Renal cortical epithelial cell (primary cell): ENCODE data around the gene SOD3. TPM values are rescaled to one million over a fixed set of nuclear protein-coding genes. Genes with fewer than 3 reads are reported as not detected.

Source experiments
- DNase-seq: peaks from one replicate; pipeline ENCODE4 v3.0.0-alpha.2; 2011; ENCODE audit warnings: low read depth
- total RNA-seq: library from RNA; depleted of rRNA; stranded (reverse); fragments of >200 nt; gene quantifications from 2 replicates; pipeline ENCODE4 v1.2.3, GENCODE V29; 2014

The SOD3 gene
- total RNA-seq, 1 donor from 2014 or later, result 21.1 TPM

- no peak for DNase-seq
Observed at GRCh38 chr4:24801136-24801855, 5.9 kb downstream of the SOD3 start.

- DNase-seq, result no peak
Observed at GRCh38 chr4:24802648-24803047, 7.3 kb downstream of the SOD3 start.

GRCh38 chr4:24805067-24805466 is 9.7 kb downstream of the SOD3 start:
- no peak for DNase-seq

GRCh38 chr4:24805566-24805965 is 10.2 kb downstream of the SOD3 start:
- DNase-seq, result no peak

GRCh38 chr4:24806206-24806990 is 11.0 kb downstream of the SOD3 start:
- DNase-seq, result no peak

GRCh38 chr4:24807611-24808010 is 12.2 kb downstream of the SOD3 start:
- no peak for DNase-seq

- DNase-seq, result no peak
Observed at GRCh38 chr4:24808261-24808660, 12.9 kb downstream of the SOD3 start.

- no peak for DNase-seq
Observed at GRCh38 chr4:24808955-24809354, 13.6 kb downstream of the SOD3 start.

GRCh38 chr4:24809376-24809775 is 14.0 kb downstream of the SOD3 start:
- DNase-seq, result peak; percentile 2

- no peak for DNase-seq
Observed at GRCh38 chr4:24809815-24810405, 14.5 kb downstream of the SOD3 start.

- DNase-seq, result no peak
Observed at GRCh38 chr4:24810871-24811631, 15.7 kb downstream of the SOD3 start.

GRCh38 chr4:24813732-24814131 is 18.4 kb downstream of the SOD3 start:
- no peak for DNase-seq

GRCh38 chr4:24816797-24817196 is 21.4 kb downstream of the SOD3 start:
- no peak for DNase-seq

- DNase-seq, result no peak
Observed at GRCh38 chr4:24820541-24820940, 25.2 kb downstream of the SOD3 start.

GRCh38 chr4:24824720-24825119 is 29.3 kb downstream of the SOD3 start:
- DNase-seq, result no peak

GRCh38 chr4:24831637-24832036 is 36.3 kb downstream of the SOD3 start:
- DNase-seq, result no peak

GRCh38 chr4:24835696-24836095 is 40.3 kb downstream of the SOD3 start:
- DNase-seq, result no peak

GRCh38 chr4:24836661-24837242 is 41.4 kb downstream of the SOD3 start:
- DNase-seq, result no peak

- DNase-seq, result peak; percentile 66
Observed at GRCh38 chr4:24837336-24837735, 42.0 kb downstream of the SOD3 start.

- no peak for DNase-seq
Observed at GRCh38 chr4:24837781-24838180, 42.4 kb downstream of the SOD3 start.

- DNase-seq, result no peak
Observed at GRCh38 chr4:24840362-24840761, 45.0 kb downstream of the SOD3 start.
